ENCODE data around the gene GRIK2. TPM values are rescaled to one million over a fixed set of nuclear protein-coding genes. Genes with fewer than 3 reads are reported as not detected.

GRIK2 gene
- polyA plus RNA-seq, 1 of the 3 experiments (the other 2 are of a cell fraction), result 0.30 TPM

DNA sequence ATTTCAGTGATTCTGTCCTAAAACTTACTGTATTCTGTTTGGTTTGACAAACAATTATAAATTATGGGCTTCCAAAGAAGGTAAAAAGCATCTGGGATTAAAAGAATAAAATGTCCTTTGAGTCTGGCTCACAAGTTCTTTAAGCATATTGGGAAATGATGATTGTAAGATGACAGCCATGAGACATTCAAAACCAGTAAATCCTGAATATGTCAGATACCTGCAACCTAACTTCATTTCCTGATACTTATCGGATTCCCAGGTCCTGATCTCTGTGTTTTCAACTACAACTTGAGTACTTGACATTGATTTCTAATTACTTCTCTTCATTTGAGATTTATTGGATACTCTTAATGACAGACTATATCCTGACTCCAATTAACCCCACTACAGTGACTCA lies 446.6 kb downstream of the GRIK2 start:
- no peaks in the 10 kb centered on the region for H3K27me3 ChIP-seq (ENCODE audit: insufficient read depth)
- no peaks in the 10 kb centered on the region for H3K4me1 ChIP-seq (ENCODE audit: control insufficient read depth in 1 of 2, insufficient read depth in 2 of 2, low read depth in 1 of 2, low read length in 1 of 2)
- ChIA-PET CTCF (no interaction called here), POLR2A (no interaction called here)
- no peak overlapping the region for H2AFZ ChIP-seq (ENCODE audit: low read depth)
- 54% methylated on average over 1 of the region's 1 CpG for WGBS (ENCODE audit: low lambda C conversion rate)
- no peaks in the 10 kb centered on the region for H3K79me2 ChIP-seq (ENCODE audit: insufficient read depth)
- H3K4me3 ChIP-seq (ENCODE audit: low read depth in 2 of 2, low read length in 1 of 2), result no peak overlapping the region
- no peaks in the 10 kb centered on the region for H3F3A ChIP-seq (replicated peaks; ENCODE audit: insufficient read depth)
- DNase-seq, result no peak
- no peaks in the 10 kb centered on the region for H3K36me3 ChIP-seq (replicated peaks in 1 of 2; ENCODE audit: control insufficient read depth in 1 of 2, insufficient read depth in 2 of 2, low read length in 1 of 2)
- H4K20me1 ChIP-seq (ENCODE audit: insufficient read depth), result no peaks in the 10 kb centered on the region
- no peak overlapping the region for H3K27ac ChIP-seq (ENCODE audit: low read depth in 2 of 2, low read length in 1 of 2)
- TF ChIP-seq SMC3 (IDR thresholded peaks at IDR 0.05; ENCODE audit: low read depth, low read length) (no peak), RCOR1 (IDR thresholded peaks at IDR 0.05; ENCODE audit: low read length) (no peak), FOXJ3 (CRISPR knock-in tag; IDR thresholded peaks at IDR 0.05) (no peak), NRF1 (IDR thresholded peaks at IDR 0.05; ENCODE audit: low read depth, low read length) (no peak), POLR2AphosphoS5 (IDR thresholded peaks at IDR 0.05; ENCODE audit: low read depth, low read length) (no peak), FOSL2 (IDR thresholded peaks at IDR 0.05; ENCODE audit: borderline replicate concordance, low read depth) (no peak), NFIC (IDR thresholded peaks at IDR 0.05; ENCODE audit: borderline replicate concordance) (no peak), SIN3A (IDR thresholded peaks at IDR 0.05; ENCODE audit: borderline replicate concordance, low read depth, low read length) (no peak), FOXM1 (IDR thresholded peaks at IDR 0.05; ENCODE audit: low read depth) (no peak), RAD21 (IDR thresholded peaks at IDR 0.05; ENCODE audit: low read length) (no peak), MXI1 (IDR thresholded peaks at IDR 0.05; ENCODE audit: low read depth, low read length) (no peak), EP300 (IDR thresholded peaks at IDR 0.05; ENCODE audit: borderline replicate concordance in 1 of 2, low read depth in 1 of 2, low read length in 1 of 2) (no peak), GATA2 (CRISPR knock-in tag; IDR thresholded peaks at IDR 0.05) (no peak), CHD2 (IDR thresholded peaks at IDR 0.05; ENCODE audit: low read length, partially characterized antibody) (no peak)
- TF ChIP-seq, protein P1, sequence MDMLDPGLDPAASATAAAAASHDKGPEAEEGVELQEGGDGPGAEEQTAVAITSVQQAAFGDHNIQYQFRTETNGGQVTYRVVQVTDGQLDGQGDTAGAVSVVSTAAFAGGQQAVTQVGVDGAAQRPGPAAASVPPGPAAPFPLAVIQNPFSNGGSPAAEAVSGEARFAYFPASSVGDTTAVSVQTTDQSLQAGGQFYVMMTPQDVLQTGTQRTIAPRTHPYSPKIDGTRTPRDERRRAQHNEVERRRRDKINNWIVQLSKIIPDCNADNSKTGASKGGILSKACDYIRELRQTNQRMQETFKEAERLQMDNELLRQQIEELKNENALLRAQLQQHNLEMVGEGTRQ (IDR thresholded peaks at IDR 0.05; ENCODE audit: borderline replicate concordance, low read depth, low read length), result no peak
- TF ChIP-seq, protein P2, sequence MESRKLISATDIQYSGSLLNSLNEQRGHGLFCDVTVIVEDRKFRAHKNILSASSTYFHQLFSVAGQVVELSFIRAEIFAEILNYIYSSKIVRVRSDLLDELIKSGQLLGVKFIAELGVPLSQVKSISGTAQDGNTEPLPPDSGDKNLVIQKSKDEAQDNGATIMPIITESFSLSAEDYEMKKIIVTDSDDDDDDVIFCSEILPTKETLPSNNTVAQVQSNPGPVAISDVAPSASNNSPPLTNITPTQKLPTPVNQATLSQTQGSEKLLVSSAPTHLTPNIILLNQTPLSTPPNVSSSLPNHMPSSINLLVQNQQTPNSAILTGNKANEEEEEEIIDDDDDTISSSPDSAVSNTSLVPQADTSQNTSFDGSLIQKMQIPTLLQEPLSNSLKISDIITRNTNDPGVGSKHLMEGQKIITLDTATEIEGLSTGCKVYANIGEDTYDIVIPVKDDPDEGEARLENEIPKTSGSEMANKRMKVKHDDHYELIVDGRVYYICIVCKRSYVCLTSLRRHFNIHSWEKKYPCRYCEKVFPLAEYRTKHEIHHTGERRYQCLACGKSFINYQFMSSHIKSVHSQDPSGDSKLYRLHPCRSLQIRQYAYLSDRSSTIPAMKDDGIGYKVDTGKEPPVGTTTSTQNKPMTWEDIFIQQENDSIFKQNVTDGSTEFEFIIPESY (IDR thresholded peaks at IDR 0.05; ENCODE audit: borderline replicate concordance, low read depth), result no peak
- TF ChIP-seq, protein P3, sequence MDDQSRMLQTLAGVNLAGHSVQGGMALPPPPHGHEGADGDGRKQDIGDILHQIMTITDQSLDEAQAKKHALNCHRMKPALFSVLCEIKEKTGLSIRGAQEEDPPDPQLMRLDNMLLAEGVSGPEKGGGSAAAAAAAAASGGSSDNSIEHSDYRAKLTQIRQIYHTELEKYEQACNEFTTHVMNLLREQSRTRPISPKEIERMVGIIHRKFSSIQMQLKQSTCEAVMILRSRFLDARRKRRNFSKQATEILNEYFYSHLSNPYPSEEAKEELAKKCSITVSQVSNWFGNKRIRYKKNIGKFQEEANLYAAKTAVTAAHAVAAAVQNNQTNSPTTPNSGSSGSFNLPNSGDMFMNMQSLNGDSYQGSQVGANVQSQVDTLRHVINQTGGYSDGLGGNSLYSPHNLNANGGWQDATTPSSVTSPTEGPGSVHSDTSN (IDR thresholded peaks at IDR 0.05), result no peak
- H3K9ac ChIP-seq, result no peak overlapping the region
- H3K9me2 ChIP-seq, result no peaks in the 10 kb centered on the region
- H3K9me3 ChIP-seq, result no peaks in the 10 kb centered on the region
- no peak overlapping the region for H3K4me2 ChIP-seq
